ENCODE results near the gene ZSWIM1.
"Not testable (repeated sequence)": the region's sequence is repeated elsewhere in the genome, so short reads cannot be mapped to it uniquely, and the experiment has no call there.

The ZSWIM1 gene

DNA sequence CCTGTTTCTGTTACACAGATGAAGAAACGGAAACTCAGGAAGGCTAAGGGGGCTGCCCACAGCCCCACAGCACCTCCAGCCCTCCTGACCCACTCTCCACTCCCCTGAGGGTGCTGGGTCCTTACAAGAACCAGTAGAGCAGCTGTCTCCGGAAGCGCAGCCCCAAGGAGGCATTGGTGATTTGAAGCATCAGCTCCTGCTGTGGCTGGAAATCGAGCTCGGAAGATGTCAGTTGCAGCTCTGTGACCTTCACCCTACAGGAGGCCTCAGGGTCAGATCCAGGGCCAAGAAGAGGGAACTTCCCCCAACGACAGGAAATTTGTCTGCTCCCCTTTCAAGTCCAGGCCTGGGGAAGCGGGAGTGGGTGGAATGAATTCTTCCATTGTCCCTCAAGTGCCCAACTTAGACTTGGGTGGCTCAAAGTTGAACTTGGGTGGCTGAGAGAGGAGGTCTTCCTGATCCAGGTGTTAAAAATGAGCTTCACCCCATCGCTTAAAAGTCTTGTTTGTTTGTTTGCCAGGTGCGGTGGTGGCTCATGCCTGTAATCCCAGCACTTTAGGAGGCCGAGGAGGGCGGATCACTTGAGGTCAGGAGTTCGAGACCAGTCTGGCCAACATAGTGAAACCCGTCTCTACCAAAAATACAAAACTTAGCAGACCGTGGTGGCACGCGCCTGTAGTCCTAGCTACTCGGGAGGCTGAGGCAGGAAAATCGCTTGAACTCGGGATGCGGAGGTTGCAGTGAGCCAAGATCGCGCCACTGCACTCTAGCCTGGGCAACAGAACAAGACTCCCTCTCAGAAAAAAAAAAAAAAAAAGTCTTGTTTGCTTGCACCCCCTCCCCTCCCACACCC lies 29.0 kb downstream of the ZSWIM1 start:
- DNase-seq: peak; percentile 58

DNA sequence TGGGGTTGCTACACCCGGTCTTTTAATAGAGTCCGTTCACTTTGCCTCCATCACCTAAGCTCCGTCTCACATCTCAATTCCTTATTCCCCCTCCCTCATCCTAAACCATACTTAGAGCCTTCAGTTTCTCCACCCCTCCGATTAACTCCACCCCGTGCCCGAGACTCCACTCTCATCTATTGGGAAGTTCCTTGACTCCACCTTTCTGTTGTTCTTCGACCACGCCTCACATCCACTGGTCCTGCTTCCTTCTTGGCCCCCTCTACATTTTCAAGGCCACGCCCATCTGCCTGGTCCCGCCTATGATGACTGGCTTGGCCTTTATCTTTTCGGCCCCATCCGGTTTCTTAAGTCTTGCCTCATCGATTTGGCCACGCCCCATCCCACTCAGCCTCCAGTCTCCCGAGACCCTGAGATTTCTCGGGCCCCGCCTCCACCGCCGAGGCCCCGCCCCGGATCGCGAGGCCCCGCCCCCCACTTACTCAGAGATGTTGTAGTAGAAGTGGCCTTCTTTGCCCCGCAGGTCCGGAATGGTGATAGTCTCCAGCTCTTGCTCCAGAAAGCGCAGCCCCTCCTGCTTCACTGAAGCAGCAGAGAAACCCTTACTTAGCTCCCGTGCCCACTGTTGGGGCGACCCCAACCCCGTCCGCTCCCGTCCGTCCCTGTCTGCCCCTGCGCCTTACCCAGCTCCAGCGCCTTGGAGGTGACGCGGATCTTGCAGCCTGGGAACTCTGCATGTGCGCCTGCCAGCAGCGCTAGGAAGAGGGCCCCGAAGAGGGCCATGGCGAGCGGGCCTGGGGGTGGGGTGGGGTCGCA lies 29.9 kb downstream of the ZSWIM1 start:
- DNase-seq: peak; percentile 100

DNA sequence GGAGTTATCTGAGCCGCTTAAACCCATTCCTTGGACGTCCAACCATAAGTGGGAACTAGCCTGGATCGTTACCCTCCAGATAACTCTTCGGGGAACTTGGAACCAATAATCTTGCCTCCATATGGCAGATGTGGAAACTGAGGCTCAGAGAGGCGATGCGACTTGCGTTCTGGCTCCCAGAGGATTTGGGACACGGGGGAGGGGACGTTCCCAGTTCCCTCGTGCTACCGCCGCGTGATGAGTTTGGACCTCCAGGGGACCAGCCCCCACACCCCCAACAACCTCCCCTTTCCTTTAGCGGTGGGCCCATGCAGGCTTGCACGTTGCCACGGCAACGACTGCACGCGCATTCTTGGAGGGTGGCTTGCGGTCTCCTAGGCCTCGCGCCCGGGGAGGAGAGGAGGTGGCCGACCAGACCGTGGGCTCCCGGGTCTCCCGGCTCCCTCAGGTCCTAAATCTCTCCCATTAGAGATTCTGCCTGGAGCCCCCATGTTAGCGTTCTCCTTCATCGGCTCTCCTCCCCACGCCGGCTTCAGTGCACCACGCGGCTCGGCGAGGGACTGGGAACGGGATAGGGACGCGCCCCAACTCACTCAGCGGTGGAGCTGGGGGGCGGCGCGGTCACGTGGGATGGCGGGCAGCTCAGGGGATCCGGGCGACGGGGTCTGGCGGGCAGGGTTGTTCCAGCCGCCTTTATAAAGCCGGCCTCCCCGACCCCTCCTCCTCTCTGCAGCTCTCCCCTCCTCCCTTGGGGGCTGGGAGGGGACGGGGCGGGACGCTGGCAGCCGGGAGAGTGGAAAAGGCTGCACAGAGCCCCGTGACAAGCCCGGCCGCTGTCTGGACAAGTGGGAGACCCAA lies 30.7 kb downstream of the ZSWIM1 start, which contains the start of gene PLTP:
PLTP (minus strand) TSS at position 670 of the 858 bp plus-strand sequence. CDS start 703 bp downstream, outside the sequence.
- DNase-seq: peak; percentile 23

DNA sequence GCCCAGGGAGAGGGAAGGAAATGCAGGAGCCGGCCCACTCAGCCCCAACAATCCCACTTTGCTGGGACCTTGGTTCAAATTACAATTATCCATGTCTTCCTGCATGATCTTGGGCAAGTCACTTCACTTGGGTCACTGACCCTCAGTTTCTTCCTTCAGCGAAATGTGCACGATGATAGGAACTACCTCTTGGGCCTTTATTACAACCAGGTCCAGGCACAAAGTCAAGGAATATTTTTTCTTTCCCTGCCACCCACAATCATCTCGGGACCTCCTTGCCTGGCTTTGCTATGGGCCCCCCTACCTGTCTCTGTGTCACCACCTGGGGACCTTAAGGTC lies 31.3 kb downstream of the ZSWIM1 start:
- no peak for DNase-seq

DNA sequence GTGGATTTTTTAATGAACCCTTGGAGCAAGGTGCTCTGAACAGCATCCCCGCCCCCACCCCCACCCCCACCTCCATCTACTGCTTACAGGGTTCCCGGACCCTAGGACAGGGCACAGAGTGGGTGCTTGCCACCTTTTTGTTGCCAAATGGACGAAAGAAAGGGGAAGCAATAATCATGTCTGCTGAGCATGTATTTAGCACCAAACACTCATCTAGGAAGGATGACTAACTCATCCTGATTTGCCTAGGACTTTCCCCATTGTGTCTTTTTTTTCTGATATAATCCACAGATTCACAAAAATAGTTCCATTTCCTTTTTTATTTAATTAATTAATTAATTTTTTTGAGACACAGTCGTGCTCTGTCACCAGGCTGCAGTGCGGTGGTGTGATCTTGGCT lies 32.1 kb downstream of the ZSWIM1 start:
- DNase-seq: peak; percentile 93

DNA sequence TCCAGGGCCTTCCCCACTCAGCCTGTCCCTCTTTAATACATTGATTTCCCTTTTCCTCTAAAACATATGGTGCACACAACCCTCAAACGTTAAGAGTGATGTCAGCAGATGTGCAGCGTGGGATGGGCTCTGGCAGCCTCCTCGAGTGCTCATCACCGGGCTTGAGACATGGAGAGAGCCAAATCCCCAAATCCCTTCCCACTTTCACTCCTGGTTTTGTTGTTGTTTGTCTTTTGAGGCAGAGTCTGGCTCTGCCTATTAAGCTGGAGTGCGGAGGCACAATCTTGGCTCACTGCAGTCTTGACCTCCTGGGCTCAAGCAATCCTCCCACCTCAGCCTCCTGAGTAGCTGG lies 36.7 kb downstream of the ZSWIM1 start:
- DNase-seq: peak; percentile 58

DNA sequence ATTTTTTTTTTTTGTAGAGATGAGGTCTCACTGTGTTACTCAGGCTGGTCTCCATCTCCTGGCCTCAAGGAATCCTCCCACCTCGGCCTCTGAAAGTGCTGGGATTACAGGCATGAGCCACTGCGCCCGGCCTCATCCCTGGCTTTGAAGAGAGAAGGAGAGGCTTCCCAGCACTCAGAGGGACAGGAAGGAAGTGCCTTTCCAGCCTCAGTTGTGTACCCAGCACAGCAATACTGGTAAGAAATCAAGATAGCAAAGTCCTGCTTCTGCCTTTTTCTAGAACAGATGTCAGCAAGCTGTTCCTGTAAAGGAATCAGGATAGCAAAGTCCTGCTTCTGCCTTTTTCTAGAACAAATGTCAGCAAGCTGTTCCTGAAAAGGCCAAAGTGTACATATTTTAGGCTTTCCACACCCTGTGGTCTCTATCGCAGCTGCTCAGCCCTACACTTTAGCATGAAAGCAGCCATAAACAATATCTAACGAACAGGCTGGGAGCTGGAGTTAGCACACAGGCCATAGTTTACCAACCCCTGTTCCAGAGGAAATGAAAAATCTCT lies 37.2 kb downstream of the ZSWIM1 start:
- DNase-seq: peak; percentile 24

DNA sequence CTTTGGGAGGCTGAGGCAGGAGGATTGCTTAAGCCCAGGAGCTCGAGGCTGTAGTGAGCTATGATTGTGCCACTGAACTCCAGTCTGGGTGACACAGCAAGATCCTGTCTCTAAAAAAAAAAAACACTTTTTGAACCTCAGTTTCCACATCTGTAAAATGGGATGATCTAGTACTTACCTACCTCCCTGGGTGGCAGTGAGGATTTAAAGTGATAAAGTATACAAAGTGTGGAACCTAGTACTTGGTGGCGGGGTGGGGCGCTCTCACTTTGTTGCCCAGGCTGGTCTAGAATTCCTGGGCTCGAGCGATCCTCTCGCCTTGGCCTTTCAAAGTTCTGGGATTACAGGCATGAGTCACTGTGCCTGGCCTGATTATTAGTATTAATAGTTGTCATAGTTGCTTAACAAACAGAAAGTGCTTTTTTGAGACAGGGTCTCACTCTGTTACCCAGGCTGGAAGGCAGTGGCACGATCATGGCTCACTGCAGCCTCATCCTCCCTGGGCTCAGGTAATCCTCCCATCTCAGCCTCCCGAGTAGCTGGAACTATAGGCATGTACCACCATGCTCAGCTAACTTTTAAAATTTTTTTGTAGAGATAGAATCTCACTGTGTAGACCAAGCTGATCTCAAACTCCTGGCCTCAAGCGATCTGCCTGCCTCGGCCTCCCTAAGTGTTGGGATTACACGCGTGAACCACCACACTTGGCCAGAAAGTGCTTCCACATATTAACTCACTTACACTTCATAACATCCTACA lies 37.9 kb downstream of the ZSWIM1 start:
- DNase-seq: no peak

DNA sequence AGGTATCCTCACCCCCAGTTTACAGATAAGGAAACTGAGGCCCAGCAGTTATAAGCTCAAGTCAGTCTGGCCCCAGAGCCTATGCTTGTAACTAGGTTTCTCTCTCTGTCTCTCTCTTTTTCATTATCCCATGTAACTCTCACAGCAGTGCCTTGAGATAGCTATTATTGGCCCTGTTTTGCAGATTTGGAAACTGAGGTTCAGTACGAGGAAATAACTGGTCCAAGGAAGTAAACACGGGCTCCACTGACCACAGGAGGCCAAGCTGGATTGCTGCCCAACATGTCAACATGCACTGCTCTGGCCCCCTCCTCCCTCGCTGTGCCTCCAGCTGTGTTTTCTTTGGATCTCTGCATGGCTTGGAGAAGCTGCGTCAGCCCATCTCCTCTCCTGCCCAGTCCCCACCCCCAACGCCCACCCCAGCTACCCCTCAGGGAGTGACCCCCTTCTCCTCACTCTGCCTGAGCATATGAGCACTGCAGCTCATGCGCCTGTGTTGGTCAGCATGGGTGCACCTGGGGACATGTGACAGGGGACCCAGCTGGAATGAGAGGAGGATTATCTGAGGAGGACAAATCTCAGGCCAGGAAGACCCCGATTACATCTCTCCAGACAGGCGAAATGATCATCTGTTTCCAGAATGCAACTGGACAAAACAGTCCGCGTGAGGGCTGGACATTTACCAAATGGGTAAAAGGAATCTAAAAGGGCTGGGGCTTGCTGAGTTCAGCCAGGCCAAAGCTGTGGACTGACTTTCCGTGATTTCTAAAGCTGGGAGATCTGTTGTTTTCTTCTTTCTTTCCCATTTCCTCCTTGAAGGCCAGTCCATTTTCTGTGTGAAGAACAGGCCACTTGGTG lies 38.7 kb downstream of the ZSWIM1 start:
- peak; percentile 36 for DNase-seq

DNA sequence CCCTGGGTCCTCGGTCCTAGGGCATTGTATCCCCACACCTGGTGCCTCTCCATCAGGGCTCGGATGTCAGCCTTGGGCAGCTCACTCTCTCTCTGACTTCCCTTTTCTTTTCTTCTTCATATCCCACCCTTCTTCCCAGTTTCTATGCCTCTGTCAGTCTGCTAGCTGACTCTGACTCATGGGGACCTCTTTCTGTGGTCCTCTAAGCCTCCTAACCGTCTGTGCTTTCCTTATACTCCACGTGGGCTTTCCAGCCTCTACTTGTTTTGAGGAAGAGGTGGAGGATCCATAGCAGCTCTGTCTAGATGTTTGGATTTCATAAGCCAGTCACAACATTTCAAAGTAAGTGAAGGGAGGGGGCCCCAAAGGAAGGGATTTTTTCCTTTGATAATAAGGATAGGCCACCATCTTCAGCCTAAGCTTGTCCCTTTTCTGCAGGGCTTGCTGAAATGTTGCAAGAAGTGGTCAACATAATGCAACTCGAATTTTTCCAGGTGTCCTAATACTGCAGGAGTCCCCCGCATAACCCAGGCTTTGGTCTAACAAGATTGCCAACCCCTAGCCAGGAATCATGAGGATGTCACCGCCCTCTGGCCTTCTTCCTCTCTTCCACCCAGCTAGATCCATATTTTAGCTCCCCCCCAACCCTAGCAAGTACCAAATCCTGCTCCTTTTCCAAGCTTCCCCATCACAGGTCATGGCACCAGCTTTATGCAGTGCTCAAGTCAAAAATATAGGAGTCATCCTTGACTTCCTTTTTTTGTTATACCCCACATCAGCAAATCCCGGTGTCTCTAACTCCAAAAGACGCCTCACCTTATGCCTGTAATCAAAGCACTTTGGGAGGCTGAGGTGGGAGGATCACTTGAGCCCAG lies 39.7 kb downstream of the ZSWIM1 start:
- DNase-seq: peak; percentile 87

DNA sequence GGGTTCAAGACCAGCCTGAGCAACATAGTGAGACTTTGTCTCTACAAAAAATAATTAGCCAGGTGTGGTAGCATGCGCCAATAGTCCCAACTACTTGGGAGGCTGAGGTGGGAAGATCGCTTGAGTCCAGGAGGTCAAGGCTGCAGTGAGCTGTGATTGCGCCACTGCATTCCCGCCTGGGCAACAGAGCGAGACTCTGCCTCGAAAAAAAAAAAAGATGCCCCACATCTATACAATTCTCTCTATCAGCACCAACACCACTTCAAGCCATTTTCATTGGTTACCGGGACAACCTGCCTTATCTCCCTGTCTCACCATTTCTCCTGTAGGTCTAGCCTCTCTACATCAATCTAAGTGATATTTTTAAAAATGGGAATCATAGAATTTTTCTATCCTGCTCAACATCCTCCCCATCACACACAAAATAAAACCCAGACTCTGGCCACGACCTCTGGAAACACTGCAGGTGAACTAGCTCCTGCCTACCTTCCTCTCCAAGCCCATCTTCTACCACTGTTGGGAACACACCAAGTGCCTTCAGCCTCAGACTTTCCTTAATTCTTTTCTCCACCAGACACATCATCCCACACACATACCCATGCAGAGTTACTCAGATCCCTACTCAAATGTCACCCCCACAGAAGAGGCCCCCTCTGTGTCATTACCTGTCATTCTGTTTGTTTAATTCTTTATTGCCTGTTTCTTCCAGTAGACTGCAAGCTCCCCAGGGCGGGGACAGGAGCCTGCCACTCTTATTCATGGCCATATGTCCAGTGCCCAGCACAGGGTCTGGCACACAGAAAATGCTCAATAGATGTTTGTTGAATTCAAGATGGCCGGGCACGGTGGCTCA lies 40.5 kb downstream of the ZSWIM1 start:
- no peak for DNase-seq

DNA sequence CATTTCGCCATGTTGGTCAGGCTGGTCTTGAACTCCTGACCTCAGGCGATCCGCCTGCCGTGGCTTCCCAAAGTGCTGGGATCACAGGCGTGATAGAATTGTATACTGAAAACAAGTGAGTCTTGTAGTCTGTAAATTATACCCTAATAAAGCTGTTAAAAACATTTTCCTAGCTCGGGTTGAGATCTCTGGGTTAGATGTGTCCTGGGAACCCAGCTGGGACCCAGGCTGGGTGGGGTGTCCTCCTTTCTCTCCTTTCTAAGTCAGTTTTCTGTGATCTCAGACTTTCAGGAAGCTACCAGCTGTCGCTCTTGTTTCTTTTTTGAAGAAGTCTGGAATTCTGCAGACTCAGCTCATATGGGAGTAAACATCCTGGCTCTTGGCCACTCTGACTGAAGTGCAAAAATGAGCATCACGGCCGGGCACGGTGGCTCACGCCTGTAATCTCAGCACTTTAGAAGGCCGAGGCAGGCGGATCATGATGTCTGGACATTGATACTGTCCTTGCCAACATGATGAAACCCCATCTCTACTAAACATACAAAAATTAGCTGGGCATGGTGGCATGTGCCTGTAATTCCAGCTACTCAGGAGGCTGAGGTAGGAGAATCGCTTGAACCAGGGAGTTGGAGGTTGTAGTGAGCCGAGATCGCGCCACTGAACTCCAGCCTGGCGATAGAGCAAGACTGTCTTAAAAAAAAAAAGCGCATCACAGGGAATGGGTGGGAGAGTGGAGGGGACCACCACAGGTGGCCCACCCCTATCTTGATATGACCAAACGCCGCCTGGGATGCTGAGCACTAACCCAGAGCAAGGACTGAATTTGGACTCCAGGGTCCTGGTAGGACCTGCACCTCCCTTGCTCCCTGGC lies 43.6 kb downstream of the ZSWIM1 start:
- DNase-seq: peak; percentile 55

DNA sequence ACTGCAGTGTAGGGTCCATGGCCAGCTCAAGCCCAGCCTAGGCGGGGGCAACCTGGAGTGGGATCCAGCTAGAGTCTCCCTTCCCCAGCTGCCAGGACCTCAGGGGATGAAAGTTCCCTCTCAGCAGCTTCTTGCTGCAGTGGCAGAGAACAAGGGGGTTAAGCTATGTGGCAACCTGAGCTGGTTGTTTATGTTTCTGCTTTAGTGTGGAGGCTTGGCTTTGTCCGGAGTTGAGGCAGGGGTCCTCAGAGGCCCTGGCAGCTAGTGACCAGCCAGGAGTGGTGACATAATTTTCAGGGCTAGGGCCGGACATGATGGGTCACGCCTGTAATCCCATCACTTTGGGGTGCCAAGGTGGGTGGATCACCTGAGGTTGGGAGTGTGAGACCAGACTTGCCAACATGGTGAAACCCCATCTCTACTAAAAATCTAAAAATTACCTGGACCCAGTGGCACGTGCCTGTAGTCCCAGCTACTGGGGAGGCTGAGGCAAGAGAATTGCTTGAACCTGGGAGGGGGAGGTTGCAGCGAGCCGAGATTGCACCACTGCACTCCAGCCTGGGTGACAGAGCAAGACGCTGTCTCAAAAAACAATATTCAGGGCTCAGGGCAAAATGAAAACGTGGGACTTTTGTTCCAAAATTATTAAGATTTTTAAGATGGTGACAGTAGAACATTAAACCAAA lies 44.9 kb downstream of the ZSWIM1 start:
- no peak for DNase-seq

DNA sequence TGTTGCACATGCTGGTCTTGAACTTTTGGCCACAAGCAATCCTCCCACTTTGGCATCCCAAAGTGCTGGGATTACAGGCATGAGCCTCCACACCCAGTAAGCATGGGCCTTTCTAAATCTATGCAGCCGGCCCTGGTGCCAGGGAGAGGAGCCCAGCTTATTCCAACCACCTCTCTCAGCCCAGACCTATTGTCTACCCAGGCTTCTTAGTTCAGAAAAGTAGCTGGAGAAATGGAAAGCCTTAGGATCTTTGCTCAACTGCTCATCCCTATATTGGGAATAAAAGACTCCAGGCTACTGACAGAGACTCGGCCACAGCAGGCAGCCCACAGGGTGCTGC lies 45.7 kb downstream of the ZSWIM1 start:
- no peak for DNase-seq

DNA sequence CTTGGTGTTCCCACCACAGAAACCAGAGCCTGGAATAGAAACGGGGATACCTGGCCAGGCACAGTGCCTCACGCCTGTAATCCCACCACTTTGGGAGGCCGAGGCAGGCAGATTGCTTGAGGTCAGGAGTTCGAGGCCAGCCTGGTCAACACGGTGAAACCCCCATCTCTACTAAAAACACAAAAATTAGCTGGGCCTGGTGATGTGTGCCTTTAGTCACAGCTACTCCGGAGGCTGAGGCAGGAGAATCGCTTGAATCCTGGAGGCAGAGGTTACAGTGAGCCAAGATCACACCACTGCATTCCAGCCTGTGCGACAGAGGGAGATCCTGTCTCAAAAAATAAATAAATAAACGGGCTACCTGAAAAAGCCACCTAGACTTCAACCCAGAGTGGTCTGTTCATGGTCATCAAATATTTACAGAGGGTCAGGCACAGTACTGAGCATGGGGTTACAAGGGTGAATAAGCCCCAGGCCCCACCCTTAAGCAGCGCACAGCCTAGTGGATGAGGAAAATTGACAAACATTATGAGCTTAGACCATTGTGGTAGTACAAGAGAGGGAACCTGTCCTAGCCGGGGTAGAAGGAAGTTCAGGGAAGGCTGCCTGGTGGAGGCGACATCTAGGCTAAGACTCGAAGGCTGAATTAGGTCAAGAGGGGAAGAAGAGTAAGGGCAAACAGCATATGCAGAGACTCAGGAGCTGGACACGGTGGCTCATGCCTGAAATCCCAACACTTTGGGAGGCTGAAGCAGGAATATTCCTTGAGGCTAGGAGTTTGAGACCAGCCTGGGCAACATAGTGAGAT lies 46.2 kb downstream of the ZSWIM1 start:
- no peak for DNase-seq

DNA sequence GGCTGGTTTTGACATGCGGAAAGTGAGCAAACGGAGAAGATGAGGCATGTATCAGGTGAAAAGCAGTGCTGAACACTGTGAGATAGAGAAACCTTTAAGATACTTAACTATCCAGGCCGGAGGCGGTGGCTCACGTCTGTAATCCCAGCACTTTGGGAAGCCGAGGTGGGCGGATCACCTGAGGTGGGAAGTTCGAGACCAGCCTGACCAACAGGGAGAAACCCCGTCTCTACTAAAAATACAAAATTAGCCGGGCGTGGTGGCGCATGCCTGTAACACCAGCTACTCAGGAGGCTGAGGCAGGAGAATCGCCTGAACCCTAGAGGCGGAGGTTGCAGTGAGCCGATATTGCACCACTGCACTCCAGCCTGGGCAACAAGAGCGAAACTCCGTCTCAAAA lies 50.7 kb downstream of the ZSWIM1 start:
- not testable (repeated sequence) for DNase-seq

Data from inflammatory macrophage treated with lipopolysaccharide for 4 hours (primary cell).